Naive B cell (primary cell): ENCODE measurements around the gene HIP1R. TPM values are rescaled to one million over a fixed set of nuclear protein-coding genes. Genes with fewer than 3 reads are reported as not detected.

ENCODE experiments used
- ATAC-seq, 2 donors: fragments of 150-1000 bp; cut with Tn5 transposase; 2 replicates each; pipeline ENCODE4 v1.10.0; 2021; ENCODE audit warnings: low read depth in 2 of 2, mild to moderate bottlenecking in 2 of 2, moderate library complexity in 2 of 2
- DNase-seq: peaks from one replicate; pipeline ENCODE4 v3.0.0; 2022
- H3K27ac Mint-ChIP-seq, 6 donors: one replicate each; pipeline ENCODE4 v1.8.0; 2020 to 2022; ENCODE audit warnings: mild to moderate bottlenecking in 6 of 6, mixed read lengths in 6 of 6, moderate library complexity in 5 of 6, inconsistent platforms in 2 of 6
- H3K27me3 Mint-ChIP-seq, 3 donors: one replicate each; pipeline ENCODE4 v1.8.0; 2021 to 2022; ENCODE audit warnings: mixed read lengths in 3 of 3, mild to moderate bottlenecking in 1 of 3
- H3K36me3 Mint-ChIP-seq, 2 donors: one replicate each; pipeline ENCODE4 v1.8.0; 2020 to 2022; ENCODE audit warnings: mixed read lengths in 2 of 2, inconsistent platforms in 1 of 2, mild to moderate bottlenecking in 1 of 2
- H3K4me1 Mint-ChIP-seq, 3 donors: one replicate each; pipeline ENCODE4 v1.8.0; 2020 to 2022; ENCODE audit warnings: mixed read lengths in 3 of 3, inconsistent platforms in 1 of 3, mild to moderate bottlenecking in 1 of 3, moderate library complexity in 1 of 3
- H3K4me3 Mint-ChIP-seq, 8 donors: one replicate each; pipeline ENCODE4 v1.8.0; 2020 to 2022; ENCODE audit warnings: mild to moderate bottlenecking in 8 of 8, mixed read lengths in 8 of 8, moderate library complexity in 8 of 8, inconsistent platforms in 2 of 8
- H3K9me3 Mint-ChIP-seq, 7 donors: one replicate each; pipeline ENCODE4 v1.8.0; 2020 to 2022; ENCODE audit warnings: mixed read lengths in 7 of 7, mild to moderate bottlenecking in 5 of 7, inconsistent platforms in 2 of 7, moderate library complexity in 1 of 7
- polyA plus RNA-seq, 6 donors: library from polyadenylated mRNA; unstranded; fragments of 300-500 nt; fragmentation: Illumina TruSeq; gene quantifications; one replicate each; pipeline ENCODE4 v1.2.3, GENCODE V29; 2021; ENCODE audit warnings: low read depth in 6 of 6

HIP1R gene
- polyA plus RNA-seq, 6 donors from 2014 or later: 33.8 to 91.3 (median 38.4) TPM

- DNase-seq: peak; percentile 85
- Mint-ChIP-seq H3K27me3 (no peaks in the 10 kb centered on the region), H3K4me3 (peak overlapping the region; percentile 53 to 92 (median 87)), H3K27ac (peak overlapping the region; percentile 85 to 99 (median 96)), H3K36me3 (no peaks in the 10 kb centered on the region), H3K9me3 (no peaks in the 10 kb centered on the region), H3K4me1 (peaks cover 29 to 65% (median 42%) of the 10 kb centered on the region in 3 donors)
- peak; percentile 98 for ATAC-seq
Measured at GRCh38 chr12:122813310-122813713, 21.9 kb upstream of the HIP1R start.

- Mint-ChIP-seq H3K27me3 (no peaks in the 10 kb centered on the region), H3K27ac (peak overlapping the region in 4 of 6 donors; percentile 77 to 92 (median 80)), H3K9me3 (no peaks in the 10 kb centered on the region), H3K4me1 (peaks cover 48 to 74% (median 58%) of the 10 kb centered on the region in 3 donors), H3K4me3 (peak overlapping the region in 7 of 8 donors; percentile 11 to 87 (median 77)), H3K36me3 (no peaks in the 10 kb centered on the region)
- DNase-seq (no peak), ATAC-seq (no peak)
Measured at GRCh38 chr12:122819209-122819785, 16.0 kb upstream of the HIP1R start.

- peak overlapping the region in 7 of 8 donors; percentile 55 to 92 (median 77) for H3K4me3 Mint-ChIP-seq
- peak overlapping the region; percentile 18 to 99 (median 98) for H3K27ac Mint-ChIP-seq
- H3K4me1 Mint-ChIP-seq: peaks cover 44 to 65% (median 51%) of the 10 kb centered on the region in 3 donors
Measured at GRCh38 chr12:122820138-122820537, 15.1 kb upstream of the HIP1R start.

GRCh38 chr12:122820838-122821271, 14.4 kb upstream of the HIP1R start:
- H3K4me3 Mint-ChIP-seq: peak overlapping the region; percentile 55 to 92 (median 80)
- peak; percentile 88 to 91 for ATAC-seq
- H3K9me3 Mint-ChIP-seq: no peaks in the 10 kb centered on the region
- peaks cover 41 to 58% (median 43%) of the 10 kb centered on the region in 3 donors for H3K4me1 Mint-ChIP-seq
- H3K27me3 Mint-ChIP-seq: no peaks in the 10 kb centered on the region
- H3K27ac Mint-ChIP-seq: peak overlapping the region; percentile 81 to 99 (median 98)
- no peaks in the 10 kb centered on the region for H3K36me3 Mint-ChIP-seq
- peak; percentile 64 for DNase-seq

More at GRCh38 chr12:122820138-122820537, 15.1 kb upstream of the HIP1R start:
- no peak for DNase-seq
- ATAC-seq: no peak
- Mint-ChIP-seq H3K36me3 (no peaks in the 10 kb centered on the region), H3K9me3 (no peaks in the 10 kb centered on the region), H3K27me3 (no peaks in the 10 kb centered on the region)

GRCh38 chr12:122823429-122823828, 11.8 kb upstream of the HIP1R start:
- no peak for ATAC-seq
- H3K9me3 Mint-ChIP-seq: no peaks in the 10 kb centered on the region
- no peak overlapping the region for H3K27ac Mint-ChIP-seq
- no peaks in the 10 kb centered on the region for H3K27me3 Mint-ChIP-seq
- H3K4me1 Mint-ChIP-seq: peaks cover 34 to 55% (median 41%) of the 10 kb centered on the region in 3 donors
- H3K36me3 Mint-ChIP-seq: no peaks in the 10 kb centered on the region
- H3K4me3 Mint-ChIP-seq: peak overlapping the region in 2 of 8 donors; percentile 12 to 25
- no peak for DNase-seq

- Mint-ChIP-seq H3K4me3 (peak overlapping the region; percentile 9 to 82 (median 66)), H3K4me1 (peaks cover 20 to 34% (median 28%) of the 10 kb centered on the region in 3 donors), H3K9me3 (no peaks in the 10 kb centered on the region), H3K36me3 (no peaks in the 10 kb centered on the region), H3K27ac (no peak overlapping the region), H3K27me3 (no peaks in the 10 kb centered on the region)
- peak in 1 of 2 donors; percentile 53 for ATAC-seq
- DNase-seq: no peak
Measured at GRCh38 chr12:122825773-122826724, 9.2 kb upstream of the HIP1R start.

- no peak for ATAC-seq
- Mint-ChIP-seq H3K27ac (no peak overlapping the region), H3K36me3 (no peaks in the 10 kb centered on the region), H3K4me1 (peaks cover 13 to 22% (median 20%) of the 10 kb centered on the region in 3 donors), H3K9me3 (no peaks in the 10 kb centered on the region), H3K4me3 (no peak overlapping the region), H3K27me3 (no peaks in the 10 kb centered on the region)
- no peak for DNase-seq
Measured at GRCh38 chr12:122827258-122827657, 8.0 kb upstream of the HIP1R start.

- ATAC-seq (no peak), DNase-seq (no peak)
- Mint-ChIP-seq H3K9me3 (no peaks in the 10 kb centered on the region), H3K4me1 (peaks cover 16 to 21% (median 21%) of the 10 kb centered on the region in 3 donors), H3K27ac (no peak overlapping the region), H3K4me3 (peak overlapping the region in 1 of 8 donors; percentile 31), H3K27me3 (no peaks in the 10 kb centered on the region), H3K36me3 (no peaks in the 10 kb centered on the region)
Measured at GRCh38 chr12:122830517-122831214, 4.6 kb upstream of the HIP1R start.

GRCh38 chr12:122834104-122834920, 945 bp upstream of the HIP1R start:
- Mint-ChIP-seq H3K4me3 (peak overlapping the region; percentile 87 to 98 (median 95)), H3K36me3 (peaks cover 0 to 11% of the 10 kb centered on the region in 2 donors), H3K27ac (peak overlapping the region; percentile 70 to 100 (median 96)), H3K27me3 (no peaks in the 10 kb centered on the region), H3K4me1 (peaks cover 46 to 54% (median 47%) of the 10 kb centered on the region in 3 donors), H3K9me3 (no peaks in the 10 kb centered on the region)
- ATAC-seq (peak; percentile 21 to 26), DNase-seq (peak; percentile 32)

GRCh38 chr12:122835750-122836026, 431 bp downstream of the HIP1R start:
- peak overlapping the region in 4 of 8 donors; percentile 93 to 99 (median 96) for H3K4me3 Mint-ChIP-seq
- H3K9me3 Mint-ChIP-seq: no peaks in the 10 kb centered on the region
- no peaks in the 10 kb centered on the region for H3K27me3 Mint-ChIP-seq
- H3K27ac Mint-ChIP-seq: peak overlapping the region in 2 of 6 donors; percentile 97 to 100
- H3K36me3 Mint-ChIP-seq: peaks cover 0 to 11% of the 10 kb centered on the region in 2 donors
- ATAC-seq (peak; percentile 35 to 41), DNase-seq (peak; percentile 51)
- H3K4me1 Mint-ChIP-seq: peaks cover 56 to 63% (median 58%) of the 10 kb centered on the region in 3 donors

GRCh38 chr12:122836027-122836921, 1.0 kb downstream of the HIP1R start:
- Mint-ChIP-seq H3K27ac (peak overlapping the region; percentile 94 to 100 (median 96)), H3K27me3 (no peaks in the 10 kb centered on the region), H3K4me1 (peaks cover 59 to 67% (median 63%) of the 10 kb centered on the region in 3 donors), H3K9me3 (no peaks in the 10 kb centered on the region), H3K4me3 (peak overlapping the region; percentile 93 to 99 (median 98)), H3K36me3 (peaks cover 0 to 11% of the 10 kb centered on the region in 2 donors)
- DNase-seq (peak; percentile 86), ATAC-seq (peak; percentile 70)
